NCI-H226 (cell line): ENCODE data around the gene CALCOCO2.
"Not testable (repeated sequence)": the region's sequence is repeated elsewhere in the genome, so short reads cannot be mapped to it uniquely, and the experiment has no call there.

Source experiments
- DNase-seq: peaks from one replicate; pipeline ENCODE4 v3.0.0-alpha.2; 2015

The CALCOCO2 gene

GRCh38 chr17:48830840-48831548, at the start of gene CALCOCO2:
Gene CALCOCO2, plus strand, starts transcription at chr17:48831035. Its CDS starts 10,673 bp downstream, at chr17:48841708.
- peak; percentile 86 for DNase-seq

GRCh38 chr17:48787828-48788227, 43.0 kb upstream of the CALCOCO2 start:
- DNase-seq: no peak

- no peak for DNase-seq
Measured at GRCh38 chr17:48790607-48791127, 40.2 kb upstream of the CALCOCO2 start.

- DNase-seq: peak; percentile 74
Measured at GRCh38 chr17:48791128-48792032, 39.5 kb upstream of the CALCOCO2 start.

- DNase-seq: no peak
Measured at GRCh38 chr17:48792033-48792798, 38.6 kb upstream of the CALCOCO2 start.

- DNase-seq: no peak
Measured at GRCh38 chr17:48795444-48796162, 35.2 kb upstream of the CALCOCO2 start.

GRCh38 chr17:48796163-48796522, 34.7 kb upstream of the CALCOCO2 start:
- not testable (repeated sequence) for DNase-seq

GRCh38 chr17:48799069-48799723, 31.6 kb upstream of the CALCOCO2 start:
- DNase-seq: no peak

- no peak for DNase-seq
Measured at GRCh38 chr17:48800626-48801217, 30.1 kb upstream of the CALCOCO2 start.

- DNase-seq: peak; percentile 39
Measured at GRCh38 chr17:48804936-48805411, 25.9 kb upstream of the CALCOCO2 start.

GRCh38 chr17:48809182-48809581, 21.7 kb upstream of the CALCOCO2 start:
- no peak for DNase-seq

GRCh38 chr17:48812001-48812400, 18.8 kb upstream of the CALCOCO2 start:
- no peak for DNase-seq

- DNase-seq: no peak
Measured at GRCh38 chr17:48814504-48814903, 16.3 kb upstream of the CALCOCO2 start.

GRCh38 chr17:48815311-48815710, 15.5 kb upstream of the CALCOCO2 start:
- no peak for DNase-seq

- no peak for DNase-seq
Measured at GRCh38 chr17:48816438-48816773, 14.4 kb upstream of the CALCOCO2 start.

- peak; percentile 96 for DNase-seq
Measured at GRCh38 chr17:48816774-48817590, 13.9 kb upstream of the CALCOCO2 start, which contains the start of gene TTLL6. Gene TTLL6, minus strand, starts transcription at chr17:48817229. Its CDS starts 157 bp downstream, at chr17:48817072.

GRCh38 chr17:48818361-48818841, 12.4 kb upstream of the CALCOCO2 start:
- DNase-seq: no peak

GRCh38 chr17:48819466-48819865, 11.4 kb upstream of the CALCOCO2 start:
- no peak for DNase-seq

- DNase-seq: not testable (repeated sequence)
Measured at GRCh38 chr17:48820936-48821335, 9.9 kb upstream of the CALCOCO2 start.
